ENCODE data around the gene PRKN.

DNA sequence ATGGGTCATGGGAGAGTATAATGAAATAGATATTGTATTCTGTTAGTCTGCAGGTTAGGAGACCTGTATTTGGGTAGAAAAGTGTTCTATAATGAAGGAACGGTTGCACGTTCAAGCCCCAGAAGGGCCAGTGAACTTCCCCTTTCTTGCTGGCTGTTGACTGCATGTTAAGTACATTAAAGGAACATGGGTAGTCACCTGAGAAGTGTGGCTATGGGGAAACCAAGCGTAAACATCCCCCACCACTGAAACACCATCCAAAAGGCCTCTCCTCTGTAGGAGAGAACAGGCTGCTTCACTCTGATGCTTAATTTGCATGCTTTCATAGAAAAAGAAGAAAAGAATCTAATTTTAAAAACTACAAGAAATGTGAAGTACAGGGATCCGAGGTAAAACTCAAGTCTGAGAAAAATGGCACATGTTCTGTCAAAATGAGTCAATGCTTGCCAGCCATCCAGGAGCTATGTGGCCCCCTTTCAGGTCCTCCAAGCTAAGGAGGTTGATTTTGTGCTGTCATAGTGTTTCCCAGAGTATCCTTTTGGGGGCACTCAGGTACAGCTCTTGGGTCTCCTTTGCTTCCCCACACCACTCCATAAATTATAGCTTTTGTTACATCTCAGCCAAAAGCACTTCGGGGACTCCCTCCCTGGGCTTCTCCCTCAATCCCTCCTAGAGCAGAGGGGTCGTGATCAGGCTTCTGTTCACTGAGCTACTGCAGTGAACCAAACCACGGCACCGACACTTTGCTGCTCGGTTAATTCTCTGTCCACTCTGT lies 1170.0 kb downstream of the PRKN start:
- TF ChIP-seq POLR2A (IDR thresholded peaks at IDR 0.05; ENCODE audit: low read length) (no peak), GATA1 (IDR thresholded peaks at IDR 0.05; ENCODE audit: low read depth, low read length) (no peak)
